ENCODE results near the gene CHCHD3.

GRCh38 chr7:133015888-133016287 lies 66.0 kb downstream of the CHCHD3 start:
- no peak for TF ChIP-seq POLR2A (IDR thresholded peaks at IDR 0.05)
- TF ChIP-seq POLR2AphosphoS5 (IDR thresholded peaks at IDR 0.05) = no peak
- TF ChIP-seq CTCF (IDR thresholded peaks at IDR 0.05) = no peak
- TF ChIP-seq EP300 (IDR thresholded peaks at IDR 0.05) = no peak
